HG03342 (cell line): ENCODE measurements around the gene STK32C.
"Not testable (repeated sequence)": the region's sequence is repeated elsewhere in the genome, so short reads cannot be mapped to it uniquely, and the experiment has no call there.

Experiments used
- ATAC-seq: cut with Tn5 transposase; IDR thresholded peaks from one replicate; pipeline ENCODE4 v1.9.1; 2021; ENCODE audit warnings: mild to moderate bottlenecking, moderate library complexity; ENCODE audit not compliant: unreplicated experiment

Gene STK32C

GRCh38 chr10:132220996-132221395, 86.8 kb downstream of the STK32C start:
- ATAC-seq = not testable (repeated sequence)

DNA sequence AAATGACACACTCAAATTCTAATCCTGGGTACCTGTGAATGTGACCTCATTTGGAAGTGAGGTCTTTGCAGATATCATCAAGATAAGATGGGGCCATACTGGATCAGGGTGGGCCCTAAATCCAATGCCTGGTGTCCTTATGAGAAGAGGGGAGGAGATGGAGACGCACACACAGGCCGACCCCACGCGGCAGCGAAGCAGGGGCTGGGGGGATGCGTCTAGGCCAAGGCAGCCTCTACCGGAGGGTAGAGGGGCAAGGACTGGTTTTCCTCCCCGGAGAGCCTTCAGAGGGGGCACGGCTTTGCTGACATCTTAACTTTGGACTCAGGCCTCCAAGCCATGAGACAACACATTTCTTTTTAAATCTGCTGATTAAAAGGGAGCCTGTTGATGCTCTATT, 87.7 kb downstream of the STK32C start:
- no peak for ATAC-seq

DNA sequence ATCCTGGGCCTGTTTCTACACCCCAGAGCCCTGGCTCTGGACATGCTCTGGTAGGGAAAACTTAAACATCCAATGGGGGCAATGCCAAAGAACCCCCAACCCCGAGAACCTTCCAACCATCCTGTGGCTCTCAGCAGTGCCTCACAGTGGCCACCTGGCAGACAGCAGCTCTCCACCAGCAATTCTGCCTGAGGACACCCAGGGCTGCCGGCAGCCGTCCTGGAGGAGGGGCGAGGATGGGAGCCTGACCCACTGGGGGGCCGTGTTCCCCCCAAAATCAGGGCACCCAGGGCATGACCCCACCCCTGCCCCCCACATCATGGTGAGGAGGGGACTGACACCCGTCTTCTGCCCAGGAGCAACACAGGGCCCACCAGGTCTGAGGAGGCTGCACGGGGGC, 88.3 kb downstream of the STK32C start:
- ATAC-seq = no peak

DNA sequence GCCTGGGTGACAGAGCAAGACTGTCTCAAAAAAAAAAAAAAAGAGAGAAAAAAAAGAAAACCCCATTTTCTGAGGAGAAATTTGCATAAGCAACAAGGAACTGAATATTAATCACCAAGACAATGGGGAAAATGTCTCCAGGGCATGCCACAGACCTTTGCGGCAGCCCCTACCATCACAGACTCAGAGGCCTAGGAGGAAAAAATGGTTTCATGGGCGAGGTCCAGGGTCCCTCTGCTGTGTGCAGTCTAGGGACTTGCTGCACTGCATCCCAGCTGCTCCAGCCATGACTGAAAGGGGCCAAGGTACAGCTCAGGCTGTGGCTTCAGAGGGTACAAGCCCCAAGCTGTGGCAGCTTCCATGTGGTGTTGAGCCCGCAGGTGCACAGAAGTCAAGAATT, 91.3 kb downstream of the STK32C start:
- ATAC-seq = not testable (repeated sequence)

- no peak for ATAC-seq
These were observed 93.8 kb downstream of the STK32C start for GRCh38 chr10:132213917-132214316.

DNA sequence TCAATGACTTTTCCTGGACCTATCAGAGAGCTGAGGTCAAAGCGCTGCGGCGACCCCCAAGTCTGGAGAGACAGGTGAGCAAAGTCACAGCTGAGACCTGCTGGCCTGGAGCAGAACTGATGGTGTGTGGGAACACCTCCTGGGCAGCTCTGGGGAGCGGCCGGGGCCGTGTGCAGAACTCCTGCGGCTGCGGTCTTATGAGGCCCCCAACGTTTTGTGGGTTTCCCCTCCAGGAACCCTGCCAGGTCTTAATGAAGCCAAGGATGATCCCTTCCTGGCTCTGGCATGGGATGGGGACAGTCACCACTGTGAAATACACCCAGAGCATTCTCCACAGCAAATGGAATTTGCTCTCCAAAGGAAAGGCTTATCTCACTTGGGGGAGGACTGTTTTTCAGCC, 94.9 kb downstream of the STK32C start:
- no peak for ATAC-seq

GRCh38 chr10:132211246-132211645, 96.5 kb downstream of the STK32C start:
- ATAC-seq = no peak

DNA sequence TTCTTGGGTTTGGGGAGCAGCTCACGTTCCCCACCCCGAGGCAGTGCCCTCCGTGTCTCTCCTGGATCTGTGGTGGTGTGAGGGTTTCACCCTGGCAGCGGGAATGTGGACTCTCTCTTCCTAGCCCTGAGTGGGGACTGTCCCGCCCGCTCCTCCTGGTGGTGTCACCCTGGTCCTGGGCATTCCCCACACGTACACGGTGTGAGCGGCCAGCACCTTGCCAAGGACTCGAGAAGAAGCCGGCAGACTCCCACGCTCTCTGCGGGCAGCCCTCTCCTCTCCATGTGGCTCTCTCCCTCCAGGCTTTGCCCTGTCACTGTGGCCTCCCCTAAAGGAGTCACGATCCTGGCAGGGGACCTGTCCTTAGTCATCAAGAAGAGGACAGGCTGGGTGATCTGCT, 97.0 kb downstream of the STK32C start:
- no peak for ATAC-seq

DNA sequence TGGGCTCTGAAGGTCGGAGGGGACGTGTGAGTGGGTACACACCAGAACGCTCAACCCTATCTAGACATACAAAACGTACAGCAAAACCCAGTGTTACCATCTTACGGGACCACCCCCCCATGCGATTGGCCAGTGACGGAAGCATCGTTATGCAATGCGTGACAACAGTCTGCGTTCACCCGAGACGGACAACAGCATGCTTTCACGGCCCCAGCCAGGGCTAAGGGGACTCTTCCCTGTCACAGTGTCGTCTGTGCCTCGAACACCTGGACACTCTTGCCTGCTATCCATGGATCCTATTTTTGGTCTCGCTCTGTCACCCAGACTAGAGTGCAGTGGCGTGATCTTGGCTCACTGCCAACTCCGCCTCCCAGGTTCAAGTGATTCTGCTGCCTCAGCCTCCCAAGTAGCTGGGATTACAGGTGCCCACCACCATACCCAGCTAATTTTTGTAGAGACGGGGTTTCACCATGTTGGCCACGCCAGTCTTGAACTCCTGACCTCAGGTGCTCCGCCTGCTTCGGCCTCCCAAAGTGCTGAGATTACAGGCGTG, 97.7 kb downstream of the STK32C start:
- no peak for ATAC-seq

GRCh38 chr10:132209130-132209529, 98.6 kb downstream of the STK32C start:
- ATAC-seq = no peak

GRCh38 chr10:132208462-132209050, 99.2 kb downstream of the STK32C start:
- ATAC-seq = no peak

DNA sequence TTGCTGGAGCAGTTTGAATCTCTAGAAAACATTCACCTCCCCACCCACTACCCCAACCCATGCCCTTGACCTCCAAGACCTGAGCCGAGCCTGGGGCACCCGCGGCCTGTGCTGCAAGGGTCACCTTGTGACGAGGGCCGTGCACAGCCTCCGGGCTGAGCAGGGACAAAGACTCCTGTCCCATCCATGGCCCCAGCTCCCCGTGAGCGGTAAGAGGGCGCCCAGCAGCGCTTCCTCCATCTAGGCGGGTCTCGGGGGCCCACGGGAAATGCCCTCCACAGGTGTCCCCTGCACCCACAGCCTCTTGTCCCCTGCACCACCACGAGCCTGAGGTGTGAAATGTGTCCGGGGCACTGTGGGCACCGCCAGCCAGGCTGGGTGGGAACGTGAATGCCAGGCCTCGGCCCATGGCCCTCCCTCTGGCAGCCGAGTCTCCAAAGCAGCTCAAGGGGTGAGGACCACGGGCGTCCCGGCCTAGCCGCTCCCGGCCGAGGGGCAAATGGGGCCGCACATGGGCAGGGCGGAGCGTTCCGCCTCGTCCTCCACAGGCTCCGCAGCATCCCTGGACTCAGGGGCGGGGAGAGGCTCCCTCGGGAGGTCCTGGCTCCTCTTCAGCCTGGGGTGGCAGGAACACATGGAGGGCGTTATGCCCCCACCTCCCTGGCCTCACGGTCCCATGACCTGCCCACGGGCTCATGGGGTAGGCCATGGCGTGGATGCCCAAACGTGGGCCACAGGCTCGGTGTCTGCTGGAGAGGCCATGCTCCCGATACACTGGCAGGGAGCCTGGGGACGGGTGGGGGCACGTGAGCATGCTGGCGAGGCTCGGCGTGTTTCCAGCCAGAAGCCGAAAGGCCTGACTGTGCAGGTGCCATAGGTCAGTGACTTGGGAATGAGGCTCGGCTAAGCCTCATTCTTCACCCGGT, 100.0 kb downstream of the STK32C start:
- no peak for ATAC-seq

DNA sequence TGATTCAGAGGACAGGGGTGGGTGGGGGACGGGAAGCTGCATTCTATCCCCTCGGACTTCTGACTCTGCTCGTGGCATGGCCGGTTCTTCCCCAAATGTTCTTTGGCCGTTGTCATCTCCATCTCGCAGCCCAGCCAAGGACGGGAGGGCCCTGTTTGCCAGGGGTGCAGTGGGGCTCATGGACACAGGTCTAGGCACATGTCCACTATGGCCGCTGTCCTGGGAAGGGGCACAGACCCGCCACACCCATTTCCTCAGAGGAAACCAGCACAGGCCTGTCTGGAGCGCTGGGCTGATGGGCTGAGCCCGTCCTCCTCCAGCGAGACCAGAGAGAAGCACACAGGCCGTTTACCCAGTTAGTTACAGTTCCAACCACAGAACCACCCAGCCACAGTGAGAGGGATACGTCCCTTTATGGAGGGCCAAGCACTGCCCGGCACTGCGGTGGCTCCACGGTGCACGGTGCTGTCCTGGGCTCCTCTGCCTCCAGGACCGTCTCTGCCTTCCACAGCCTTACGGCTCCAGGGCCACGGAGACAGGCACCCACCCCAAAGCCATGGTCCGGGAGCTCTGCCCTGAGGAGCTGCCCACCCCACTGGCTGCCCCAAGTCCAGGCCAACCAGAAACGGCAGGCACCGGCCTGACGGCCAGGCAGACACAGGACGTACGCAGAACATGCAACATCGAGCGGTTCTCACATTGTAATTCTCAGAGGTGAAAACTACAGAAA, 100.8 kb downstream of the STK32C start:
- no peak for ATAC-seq

- no peak for ATAC-seq
These were observed 101.4 kb downstream of the STK32C start for GRCh38 chr10:132206377-132206745.

GRCh38 chr10:132205650-132206376, 101.9 kb downstream of the STK32C start:
- ATAC-seq = no peak

DNA sequence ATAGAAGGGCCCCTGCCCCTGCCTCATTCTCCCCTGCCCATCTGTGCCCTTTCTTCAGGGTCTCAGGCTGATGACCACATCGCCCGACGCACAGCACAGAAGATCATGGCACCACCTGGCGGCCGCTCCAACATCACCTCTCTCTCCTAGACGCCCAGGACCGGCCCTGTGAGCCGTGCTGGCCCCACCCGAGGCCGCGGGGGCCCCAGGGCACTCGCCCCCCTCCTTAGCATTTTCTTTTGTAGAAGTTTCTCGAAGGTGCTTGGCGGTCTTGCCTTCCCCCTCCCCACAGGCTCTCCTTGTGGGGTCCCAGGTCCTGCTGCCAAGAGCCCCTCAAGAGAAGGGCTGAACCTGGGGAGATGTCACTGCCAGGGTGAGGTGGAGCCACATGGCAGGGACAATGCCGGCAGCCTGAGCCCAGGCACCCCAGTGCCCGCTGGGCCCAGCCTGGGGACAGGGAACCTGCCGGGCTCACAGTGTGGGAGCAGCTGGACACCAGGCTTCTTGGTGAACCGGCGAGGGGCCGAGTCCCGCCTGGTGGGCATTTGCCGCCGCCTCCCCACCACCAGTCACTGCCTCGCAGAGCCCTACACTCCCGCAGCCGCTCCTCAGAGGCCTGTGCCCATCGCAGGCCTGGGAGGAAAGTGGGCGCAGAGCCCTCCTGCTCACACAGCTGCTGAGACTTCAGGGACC, 102.8 kb downstream of the STK32C start:
- no peak for ATAC-seq

GRCh38 chr10:132204078-132204780, 103.5 kb downstream of the STK32C start:
- no peak for ATAC-seq

GRCh38 chr10:132203256-132204077, 104.3 kb downstream of the STK32C start:
- no peak for ATAC-seq
